Mucosa of gallbladder (tissue), 1 donor: ENCODE measurements around the gene TMEM209. TPM values are rescaled to one million over a fixed set of nuclear protein-coding genes. Genes with fewer than 3 reads are reported as not detected.

Experiments
- DNase-seq: peaks from one replicate; pipeline ENCODE4 v3.0.0-alpha.2; 2020; ENCODE audit warnings: low spot score
- total RNA-seq: library from RNA; stranded (reverse); gene quantifications from one replicate; pipeline ENCODE4 v1.2.1, GENCODE V29; 2021
- donor health status: DM: no; HTN: no; CAD: no.

The TMEM209 gene
- total RNA-seq, 1 donor from 2014 or later = 18.9 TPM

DNA sequence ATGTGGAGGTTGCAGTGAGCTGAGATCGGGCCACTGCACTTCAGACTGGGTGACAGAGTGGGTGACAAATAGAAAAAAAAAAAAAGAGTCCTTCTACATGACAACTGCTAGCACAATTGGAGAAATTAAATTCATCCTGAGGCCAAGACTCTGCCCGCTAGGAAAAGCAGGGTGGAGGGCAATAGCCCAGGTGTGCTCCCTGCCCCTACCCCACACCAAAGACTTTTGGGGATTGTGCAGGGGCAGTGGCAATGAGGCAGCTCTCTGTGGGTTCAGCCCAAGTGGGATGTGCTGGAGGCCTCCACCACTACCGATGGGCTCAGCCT is 61.3 kb downstream of the TMEM209 start:
- DNase-seq = no peak

DNA sequence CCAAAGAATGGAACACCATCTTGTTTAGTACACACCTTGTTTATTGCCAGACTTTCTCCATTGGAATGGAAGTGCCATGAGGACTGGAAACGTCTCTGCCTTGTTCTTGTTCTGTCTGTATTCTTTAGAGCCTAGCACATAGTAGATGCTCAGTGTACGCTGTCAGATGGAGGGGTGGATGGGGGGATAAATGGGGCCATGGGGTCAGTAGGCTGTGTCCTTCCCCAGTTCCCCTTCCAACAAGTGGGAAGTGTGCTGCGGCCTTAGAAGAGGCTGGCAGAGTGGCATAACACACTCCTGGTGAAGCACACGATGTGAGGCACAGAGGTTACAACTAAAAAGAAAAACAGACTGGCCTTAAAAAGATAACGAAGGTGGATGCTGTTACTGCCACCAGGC is 61.9 kb downstream of the TMEM209 start:
- no peak for DNase-seq

DNA sequence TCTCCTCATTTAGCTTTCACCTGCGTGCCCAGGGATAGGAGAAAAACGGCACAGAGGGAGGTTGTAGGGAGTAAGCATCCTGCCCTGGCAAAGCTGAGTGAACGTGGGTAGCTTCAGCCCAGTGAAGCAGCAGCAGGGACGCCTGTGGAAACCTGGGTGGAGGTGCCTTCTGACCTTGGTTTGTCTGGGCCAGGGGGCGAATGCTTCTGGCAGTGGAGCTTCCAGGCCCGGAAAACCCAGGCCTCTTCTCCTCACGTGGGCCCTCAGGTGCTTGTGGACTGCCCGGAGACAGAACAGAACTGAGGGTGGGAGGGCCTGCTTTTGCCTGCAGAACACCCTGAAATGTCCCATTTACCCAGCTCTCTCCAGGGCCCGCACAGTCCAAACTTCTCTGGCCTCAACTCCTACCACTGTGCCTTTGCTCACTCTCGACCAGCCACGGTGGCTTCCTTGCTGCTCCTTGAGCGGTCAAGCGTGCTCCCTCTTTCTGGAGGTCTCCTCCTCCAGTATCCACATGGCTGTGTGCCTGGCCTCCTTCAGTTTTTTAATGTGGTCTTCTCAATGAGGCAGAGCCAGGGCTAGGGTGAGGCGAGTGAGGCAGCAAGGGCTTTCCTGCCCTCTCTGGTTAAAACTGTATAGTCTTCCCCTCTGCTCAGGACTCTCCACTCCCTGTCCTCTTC is 62.4 kb downstream of the TMEM209 start:
- no peak for DNase-seq

DNA sequence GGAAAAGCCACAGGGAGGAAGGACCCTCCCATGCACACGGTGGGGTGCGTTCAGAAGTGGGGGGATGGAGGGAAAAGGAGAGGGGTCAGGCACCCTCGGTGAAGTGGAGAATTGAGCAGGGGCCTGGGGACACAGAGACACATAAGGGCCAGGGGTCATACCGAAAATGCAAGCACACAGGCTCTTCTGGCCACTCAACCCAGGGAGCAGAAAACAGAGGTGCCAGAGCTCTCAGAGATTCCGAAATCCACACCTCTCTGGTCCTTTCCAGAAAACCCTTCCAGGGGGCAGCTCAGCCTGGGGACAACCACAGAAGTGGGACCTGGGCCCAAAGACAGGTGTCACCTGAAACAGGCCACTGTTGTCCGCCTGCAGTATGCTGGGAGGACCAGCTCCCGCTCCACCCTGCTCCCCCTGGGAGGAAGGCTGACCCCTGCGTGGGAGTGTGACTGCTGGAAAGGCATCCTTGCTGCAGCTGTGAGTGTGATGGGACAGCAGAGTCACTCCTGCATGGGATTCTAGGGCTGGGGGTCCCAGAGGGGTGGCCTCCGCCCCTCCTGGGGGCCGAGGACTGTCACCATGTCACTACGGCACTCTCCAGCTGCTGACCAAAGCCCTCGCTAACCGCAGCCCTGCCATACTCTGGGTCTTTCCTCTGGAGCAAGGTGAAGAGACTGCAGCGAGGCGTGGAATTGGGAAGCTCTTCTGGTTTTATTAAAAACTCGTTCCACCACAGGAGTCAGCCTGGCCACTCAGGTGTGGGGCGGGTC is 63.1 kb downstream of the TMEM209 start:
- no peak for DNase-seq

DNA sequence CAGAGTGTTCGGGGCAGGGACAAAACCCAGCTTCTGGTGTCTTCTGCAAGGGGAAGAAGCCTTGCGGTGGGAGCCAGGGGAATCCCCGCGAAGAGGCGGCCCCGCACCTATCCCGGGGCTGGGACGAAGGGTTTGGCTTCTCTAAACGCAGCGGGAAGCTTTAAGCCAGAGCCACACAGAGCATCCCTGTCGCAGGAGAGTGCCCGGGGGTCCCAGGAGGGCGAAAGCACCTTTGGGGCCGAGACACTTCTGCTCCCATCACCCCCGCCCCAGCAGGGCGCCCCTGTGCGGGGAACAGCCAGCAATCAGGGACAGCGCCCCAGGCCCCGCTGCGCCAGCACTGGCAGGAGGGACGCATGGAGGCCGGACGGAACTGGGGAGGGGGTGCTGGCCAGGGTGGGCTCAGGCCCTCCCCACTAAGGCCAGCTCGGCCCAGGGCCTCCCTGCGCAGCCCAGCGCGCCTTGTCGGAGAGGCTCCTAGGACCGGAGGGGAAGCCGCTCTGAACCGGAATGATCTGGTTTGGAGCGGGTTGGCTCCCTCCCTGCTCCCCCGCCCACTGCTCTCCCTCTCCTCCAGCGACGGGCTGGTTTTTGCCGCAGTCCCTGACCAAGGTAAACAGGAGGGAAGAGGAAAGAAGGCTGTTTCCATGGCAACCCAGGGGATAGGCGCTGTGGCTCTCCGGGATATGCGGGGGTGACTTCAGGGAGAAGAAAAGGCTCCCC is 63.9 kb downstream of the TMEM209 start:
- peak; percentile 86 for DNase-seq

DNA sequence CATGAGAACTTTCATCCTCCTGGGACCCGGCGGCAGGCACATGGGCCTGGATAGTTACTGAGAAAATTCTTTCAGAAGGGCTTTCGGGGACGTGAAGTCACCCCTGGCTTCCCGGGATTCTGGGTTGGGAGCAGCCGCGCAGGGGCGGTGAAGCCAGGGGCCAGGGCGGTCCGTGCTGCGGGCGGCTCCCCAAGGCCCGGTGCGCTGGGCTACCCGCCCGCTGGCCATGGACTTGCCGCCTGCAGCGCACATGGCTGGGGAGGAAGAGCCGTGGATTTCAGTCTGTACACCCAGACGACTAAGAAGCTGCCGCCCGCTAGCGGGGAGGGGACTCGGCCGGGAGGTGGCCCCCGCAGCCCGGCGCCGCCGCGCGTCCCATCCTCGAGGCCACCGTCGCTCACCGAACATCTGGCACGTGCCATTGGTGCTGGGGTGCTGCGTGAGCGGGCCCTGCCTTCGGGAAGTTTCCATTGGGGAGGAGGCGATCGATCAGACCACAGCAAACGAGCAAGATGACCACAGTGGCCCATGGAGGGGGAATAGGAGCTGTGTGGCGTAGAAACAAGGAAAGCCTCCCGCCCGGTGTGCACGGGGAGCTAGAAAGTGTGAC is 64.5 kb downstream of the TMEM209 start:
- no peak for DNase-seq

DNA sequence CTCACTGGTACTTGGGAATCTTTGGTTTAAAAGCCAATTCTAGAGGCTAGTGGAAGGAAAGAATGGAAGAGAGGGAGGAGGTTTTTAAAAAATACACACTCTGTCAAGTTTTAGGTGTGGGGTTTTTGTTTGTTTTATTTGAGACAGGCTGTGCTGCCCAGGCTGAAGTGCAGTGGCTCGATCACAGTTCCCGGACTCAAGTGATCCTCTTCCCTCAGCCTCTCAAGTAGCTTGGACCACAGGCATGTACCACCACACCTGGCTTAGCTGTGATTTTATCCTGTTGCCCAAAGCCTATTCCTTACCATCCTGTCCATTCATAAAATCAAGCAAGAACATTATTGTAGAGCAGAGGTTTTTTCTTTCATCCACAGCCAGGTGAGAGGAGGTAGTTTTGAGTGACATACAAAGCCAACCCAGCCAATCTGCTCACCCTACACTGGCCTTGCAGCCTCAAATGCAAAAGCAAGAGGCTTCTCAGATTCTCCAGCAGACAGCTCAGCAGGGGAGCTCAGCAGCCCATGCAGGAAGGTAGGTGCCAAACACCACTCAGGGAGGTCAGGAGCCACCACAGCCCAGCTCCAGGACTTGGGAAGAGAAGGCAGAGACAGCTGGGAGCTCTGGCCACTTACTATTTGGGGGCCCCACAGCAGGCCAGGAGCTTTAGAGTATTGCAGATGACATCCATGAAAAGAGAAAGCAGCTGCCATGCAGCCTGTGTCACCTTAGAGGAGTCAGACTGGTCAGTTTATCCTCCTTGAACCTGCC is 65.8 kb downstream of the TMEM209 start:
- no peak for DNase-seq

DNA sequence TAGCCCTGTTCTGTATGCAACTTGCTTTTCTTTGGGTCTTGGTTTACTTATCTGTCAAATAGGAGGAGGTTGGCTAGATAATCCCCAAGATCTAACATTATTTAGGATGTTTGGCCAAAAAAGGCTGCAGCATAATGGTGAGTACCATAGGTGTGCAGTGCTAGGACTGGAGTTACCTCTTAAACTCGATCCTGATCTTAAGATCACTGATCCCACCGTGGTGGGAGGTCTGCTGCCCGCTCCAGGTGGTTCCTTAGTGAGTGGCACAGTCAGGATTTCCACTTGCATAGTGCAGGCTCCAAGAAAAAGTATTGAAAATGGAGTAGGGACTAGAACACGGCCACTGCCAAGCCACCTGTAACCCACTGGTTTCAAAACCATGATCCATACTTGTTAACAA is 68.0 kb downstream of the TMEM209 start:
- no peak for DNase-seq

DNA sequence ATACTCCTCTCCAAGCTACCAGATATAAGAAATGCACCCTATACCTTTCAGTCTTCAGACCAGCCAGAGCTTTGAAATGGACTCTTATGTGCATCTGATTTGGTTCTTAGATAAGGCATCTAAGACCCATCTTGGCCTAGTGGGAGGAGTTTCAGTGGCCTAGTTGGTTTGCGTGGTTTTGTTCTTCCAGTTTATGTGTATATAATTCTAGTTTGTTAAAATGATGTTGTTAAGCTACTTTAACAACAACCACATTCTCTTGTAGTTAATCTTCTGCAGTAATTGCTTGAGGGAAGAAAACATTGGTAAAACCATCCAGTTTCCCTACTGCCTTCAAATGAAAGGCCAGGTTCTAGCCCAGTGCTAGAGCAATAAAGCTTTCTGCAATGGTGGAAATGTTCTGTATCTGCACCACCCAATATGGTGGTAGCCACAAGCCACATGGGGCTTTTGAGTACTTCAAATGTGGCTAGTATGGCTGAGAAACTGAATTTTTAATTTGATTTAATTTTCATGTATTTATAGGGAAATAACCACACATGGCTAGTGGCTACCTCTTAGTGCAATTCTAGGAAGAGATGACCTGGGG is 68.5 kb downstream of the TMEM209 start:
- DNase-seq = no peak

DNA sequence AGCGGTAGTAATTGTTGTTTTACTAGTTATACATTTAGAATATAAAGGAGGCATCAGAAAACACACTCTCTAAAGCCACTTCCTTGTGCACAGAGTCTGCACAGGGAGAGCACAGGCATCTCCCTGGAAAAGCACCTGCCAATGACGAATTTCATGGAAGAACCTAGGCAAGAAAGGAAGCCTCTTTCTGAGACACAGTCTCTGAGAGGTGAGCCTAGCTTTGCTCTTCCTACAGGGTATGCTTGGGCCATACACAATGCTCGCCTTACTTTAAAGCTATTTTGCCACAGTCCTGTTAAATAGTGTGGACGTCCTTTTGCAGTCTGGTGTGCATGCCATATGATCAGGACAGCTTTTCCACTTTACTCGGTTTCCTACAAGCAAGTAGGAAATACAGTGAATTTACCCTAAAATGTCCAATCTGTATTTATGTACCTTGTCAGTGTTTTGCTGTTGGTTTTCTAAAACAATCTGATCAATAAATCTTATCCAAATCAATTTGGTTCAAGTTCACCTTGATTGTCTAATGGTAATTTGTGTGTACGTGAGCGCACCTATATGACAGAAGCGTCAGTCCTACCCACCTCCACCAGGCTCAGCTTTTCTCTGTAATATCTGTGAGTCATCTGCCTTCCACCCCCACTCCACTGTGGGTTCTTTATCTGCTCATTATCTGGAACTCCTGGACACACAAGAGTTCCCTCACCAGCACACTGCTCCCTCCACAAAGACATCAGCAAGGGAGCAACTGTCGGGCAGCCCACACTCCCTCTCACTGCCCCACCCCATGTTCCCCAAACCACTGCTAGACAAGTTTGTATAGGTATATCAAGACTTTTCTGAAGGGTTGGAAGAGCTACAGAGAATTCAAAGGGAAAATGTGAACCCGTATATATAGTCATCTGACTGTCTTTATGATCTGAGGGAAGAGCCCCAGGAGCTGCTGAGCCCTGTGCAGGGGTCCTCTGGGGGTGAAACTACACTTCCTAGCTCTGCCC is 69.7 kb downstream of the TMEM209 start:
- no peak for DNase-seq

DNA sequence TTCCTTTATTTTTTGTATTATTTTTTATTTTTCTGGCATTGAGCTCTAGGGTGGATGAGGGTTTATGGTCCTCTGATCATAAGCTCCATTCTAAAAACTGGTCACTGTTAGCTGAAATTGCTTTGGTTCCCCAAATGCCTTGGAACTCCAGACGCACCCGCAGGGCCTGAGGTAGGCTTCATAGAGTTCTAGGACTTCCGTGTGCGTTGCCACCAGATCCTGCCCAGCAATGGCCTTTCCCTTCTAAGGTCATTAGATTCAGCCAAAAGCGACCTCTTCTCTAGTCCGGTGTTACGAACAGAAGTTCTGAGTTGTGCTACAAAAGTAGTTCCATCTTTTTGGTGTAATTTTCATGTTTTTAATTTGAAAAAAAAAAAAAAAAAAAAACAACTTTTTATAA is 70.5 kb downstream of the TMEM209 start:
- no peak for DNase-seq

DNA sequence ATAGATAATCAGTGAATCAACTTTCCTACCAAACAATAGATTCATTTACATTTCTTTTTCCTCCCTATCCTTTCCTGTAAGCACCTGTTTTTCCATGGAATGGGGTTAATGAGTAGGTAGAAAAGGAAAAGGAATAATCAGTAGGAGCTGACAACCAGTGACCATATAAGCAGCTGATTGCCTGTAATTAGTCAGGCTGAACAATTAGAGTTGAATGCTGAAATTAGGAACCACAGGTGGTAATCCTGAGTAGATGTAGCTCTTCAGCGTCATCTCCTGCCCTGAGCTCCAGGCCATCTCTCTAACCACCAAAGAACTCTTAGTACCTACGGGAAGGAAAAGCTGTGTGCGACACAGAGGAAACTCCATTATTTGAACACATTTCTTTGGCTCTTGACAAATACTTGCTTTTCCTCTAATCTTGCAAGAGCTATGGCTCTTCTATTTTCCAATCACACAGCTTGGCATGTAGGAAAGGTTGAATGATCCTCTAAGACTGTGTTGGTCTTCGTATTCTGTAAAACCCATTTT is 71.0 kb downstream of the TMEM209 start:
- DNase-seq = no peak

DNA sequence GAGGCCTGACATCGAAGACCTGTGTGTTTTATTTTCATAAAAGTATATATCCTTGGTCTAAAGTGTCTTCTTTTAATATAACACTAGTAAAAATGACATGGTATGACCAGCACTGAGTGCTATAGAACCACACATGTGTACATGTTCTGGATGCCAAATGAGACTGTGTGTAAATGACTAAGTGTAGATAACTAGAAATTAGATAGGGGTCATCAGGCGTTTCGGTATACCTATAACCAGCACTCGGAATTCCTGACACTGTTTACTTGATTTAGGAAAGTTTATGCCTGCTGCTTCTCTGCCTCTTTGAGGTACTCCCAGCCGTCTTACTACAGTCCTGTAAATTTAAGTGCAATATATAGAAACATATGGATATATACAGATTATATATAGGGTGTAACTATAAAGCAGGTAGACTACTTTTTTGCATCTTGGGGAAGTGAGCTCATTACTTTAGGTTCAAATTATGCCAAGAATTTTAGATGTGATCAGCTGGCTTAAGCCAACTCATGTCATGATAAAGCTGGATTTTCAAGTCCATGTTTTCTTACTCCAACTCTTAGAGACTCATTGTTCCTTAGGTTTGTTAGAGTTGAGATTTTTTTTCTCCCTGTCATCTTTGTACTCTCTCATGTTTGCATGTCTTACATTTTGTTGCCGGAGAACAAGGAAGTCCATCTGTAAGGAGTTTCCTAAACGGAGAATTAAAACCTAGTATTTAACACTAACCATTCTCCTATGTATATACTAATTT is 72.0 kb downstream of the TMEM209 start:
- no peak for DNase-seq

DNA sequence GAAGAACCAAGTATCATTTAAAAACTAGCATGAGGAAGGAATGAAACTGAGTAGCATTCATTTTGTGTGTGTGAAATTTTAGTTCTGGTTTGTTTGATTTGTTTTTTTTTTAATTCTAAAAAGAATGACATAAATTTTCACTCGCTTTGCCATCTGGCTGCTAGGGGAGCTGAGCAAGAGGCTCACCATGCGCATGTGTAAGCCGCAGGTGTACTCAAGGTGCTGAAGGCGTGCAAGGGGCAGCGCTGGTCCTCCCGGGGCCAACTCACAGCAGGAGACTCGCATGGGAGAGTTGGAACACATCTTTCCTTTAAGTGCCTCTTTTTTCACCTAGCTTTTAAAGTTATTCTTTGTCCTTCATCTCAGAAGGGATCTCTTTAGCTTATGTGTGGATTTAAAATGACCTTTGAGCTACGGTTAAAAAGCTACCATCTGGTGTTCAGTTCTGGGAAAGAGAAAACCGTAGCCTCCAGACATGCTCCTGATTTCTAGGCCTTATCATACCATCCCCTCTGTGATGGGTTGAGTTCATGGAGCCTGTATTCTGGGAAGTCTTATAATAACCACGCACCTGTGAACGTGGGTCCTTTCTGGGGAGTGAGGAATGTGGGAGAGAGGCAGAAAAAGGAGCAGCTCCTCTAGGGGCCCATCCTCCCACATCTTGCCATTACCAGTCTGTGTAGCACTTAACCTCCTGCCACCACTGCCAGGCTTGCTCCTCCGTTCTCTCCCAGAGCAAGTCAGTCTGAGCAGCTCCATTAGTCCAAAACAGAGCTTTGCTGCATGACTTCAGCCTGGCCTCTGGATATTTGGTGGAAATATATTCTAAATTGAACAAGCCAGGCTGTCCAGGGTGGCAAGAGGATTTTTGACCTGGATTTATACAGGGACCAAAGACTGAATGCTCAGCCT is 73.0 kb downstream of the TMEM209 start:
- DNase-seq = no peak

DNA sequence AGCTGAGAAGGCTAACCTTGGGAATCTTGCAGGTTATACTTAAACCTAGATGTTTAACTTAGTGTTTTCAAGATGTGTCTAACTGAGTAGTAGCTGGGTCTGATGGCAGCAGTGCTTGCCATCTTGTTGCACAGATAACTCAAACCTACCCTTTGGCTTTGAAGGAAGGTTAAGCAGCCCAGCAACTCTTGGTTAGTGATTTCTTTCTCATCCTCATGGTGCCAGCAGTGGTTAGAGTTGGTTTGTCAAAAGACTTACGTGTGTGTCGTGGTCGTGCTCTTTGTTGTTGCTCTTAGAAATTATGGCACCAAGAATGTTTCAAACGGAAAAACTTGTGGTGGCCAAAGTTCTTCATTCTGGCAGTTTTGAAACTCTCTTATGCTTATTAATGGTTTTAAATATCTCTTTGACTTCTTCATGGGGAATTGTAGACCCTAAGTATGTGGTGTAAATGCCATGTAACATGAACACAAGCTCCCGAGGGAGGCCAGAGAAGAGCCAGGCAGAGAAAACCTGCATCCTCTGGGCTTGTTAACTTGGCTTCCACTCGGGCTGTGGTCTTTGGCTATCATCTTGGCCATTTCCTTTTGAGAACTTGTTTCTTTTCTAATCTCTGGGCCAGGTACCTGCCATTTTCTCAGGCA is 73.9 kb downstream of the TMEM209 start:
- DNase-seq = no peak

DNA sequence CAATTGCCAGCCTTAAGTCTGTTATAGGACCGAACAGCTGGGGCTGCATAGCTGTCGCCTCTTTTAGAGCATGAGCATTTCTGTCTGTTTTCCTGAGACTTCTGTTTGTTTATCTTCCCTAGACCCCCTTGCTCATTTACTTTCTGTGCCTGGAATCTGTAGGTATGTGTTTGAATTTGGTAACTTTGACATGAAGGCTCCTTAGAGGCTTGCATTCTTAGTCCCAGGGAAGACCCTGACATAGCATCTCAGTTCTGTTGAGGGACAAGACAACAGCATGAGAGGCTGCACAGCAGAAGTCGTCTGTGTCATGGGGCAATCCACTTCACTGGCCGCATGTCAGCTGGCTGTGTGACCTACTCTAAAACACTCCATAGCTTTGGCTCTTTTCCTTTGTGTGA is 76.2 kb downstream of the TMEM209 start:
- no peak for DNase-seq

DNA sequence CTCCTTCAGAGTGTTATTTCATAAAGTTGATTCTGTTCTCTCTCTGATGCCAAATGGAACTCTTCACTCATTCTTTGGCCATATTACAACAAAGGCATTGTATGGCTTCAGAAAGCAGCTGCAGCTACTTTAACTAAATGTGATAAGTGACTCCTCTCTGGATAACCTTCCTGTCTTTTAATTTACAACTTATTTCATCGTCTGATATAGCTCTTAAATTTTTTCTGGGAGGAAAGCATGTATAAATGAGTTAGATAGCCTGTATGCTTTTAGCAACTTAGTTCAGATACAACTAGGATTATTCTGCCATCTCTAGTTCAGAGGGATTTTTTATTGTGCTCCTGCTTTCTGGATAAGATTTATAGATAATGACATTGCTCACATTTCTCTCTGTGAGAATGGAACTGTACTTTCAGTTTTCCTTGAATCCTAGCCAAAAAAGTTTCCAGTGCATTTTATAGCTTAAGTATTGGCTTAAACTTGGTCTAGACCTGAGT is 77.3 kb downstream of the TMEM209 start:
- DNase-seq = no peak
